Neural cell (in vitro differentiated cells): ENCODE results near the gene JMJD1C. TPM values are rescaled to one million over a fixed set of nuclear protein-coding genes. Genes with fewer than 3 reads are reported as not detected.

Experiments used
- H2AFZ ChIP-seq: fragments of 200-600, 300-800 bp; sonication (generic), shearing (Covaris generic); 2 replicates; pipeline ENCODE4 v1.6.0; 2014; ENCODE audit warnings: low read depth, mild to moderate bottlenecking, antibody characterized with exemption, low read length, moderate library complexity
- H3F3A ChIP-seq: fragments of 200-600 bp; shearing (Covaris generic); 2 replicates; pipeline ENCODE4 v1.6.1; 2016; ENCODE audit warnings: mild to moderate bottlenecking, moderate library complexity, mixed read lengths, antibody characterized with exemption, low read length; ENCODE audit not compliant: insufficient read depth, poor library complexity, severe bottlenecking
- H3K27ac ChIP-seq: fragments of 200-600, 300-800 bp; sonication (generic), shearing (Covaris generic); 2 replicates; pipeline ENCODE4 v1.5.1; 2014; ENCODE audit warnings: mild to moderate bottlenecking, low read length, moderate library complexity
- H3K27me3 ChIP-seq: fragments of 300-800, 200-600 bp; sonication (generic), shearing (Covaris generic); 2 replicates; pipeline ENCODE4 v1.6.0; 2014; ENCODE audit warnings: mild to moderate bottlenecking, low read depth, low read length, moderate library complexity; ENCODE audit not compliant: insufficient read depth
- H3K36me3 ChIP-seq: fragments of 300-800, 200-600 bp; sonication (generic), shearing (Covaris generic); 2 replicates; pipeline ENCODE4 v1.5.1; 2014; ENCODE audit warnings: mild to moderate bottlenecking, antibody characterized with exemption, low read length, moderate library complexity; ENCODE audit not compliant: insufficient read depth
- H3K4me2 ChIP-seq: fragments of 300-800, 200-600 bp; sonication (generic), shearing (Covaris generic); 2 replicates; pipeline ENCODE4 v1.6.0; 2014; ENCODE audit warnings: mild to moderate bottlenecking, low read length
- H3K4me3 ChIP-seq: fragments of 300-800, 200-600 bp; sonication (generic), shearing (Covaris generic); 2 replicates; pipeline ENCODE4 v1.5.1; 2014; ENCODE audit warnings: mild to moderate bottlenecking, low read length, moderate library complexity
- H3K79me2 ChIP-seq: fragments of 200-600 bp; shearing (Covaris generic); replicated peaks from 2 replicates; pipeline ENCODE4 v1.6.0; 2014; ENCODE audit warnings: mild to moderate bottlenecking, low read length, moderate library complexity; ENCODE audit not compliant: insufficient read depth
- H3K9ac ChIP-seq: fragments of 300-800, 200-600 bp; sonication (generic), shearing (Covaris generic); 2 replicates; pipeline ENCODE4 v1.6.1; 2016; ENCODE audit warnings: mild to moderate bottlenecking, low read length, mixed read lengths
- H3K9me2 ChIP-seq: fragments of 200-600 bp; shearing (Covaris generic); 2 replicates; pipeline ENCODE4 v1.6.1; 2016; ENCODE audit warnings: mild to moderate bottlenecking, low read length, mixed read lengths; ENCODE audit not compliant: insufficient read depth
- H3K9me3 ChIP-seq: fragments of 200-600, 300-800 bp; sonication (generic), shearing (Covaris generic); 2 replicates; pipeline ENCODE4 v1.6.1; 2016; ENCODE audit warnings: mild to moderate bottlenecking, mixed run types, low read length, moderate library complexity, mixed read lengths
- H4K20me1 ChIP-seq: fragments of 200-600 bp; shearing (Covaris generic); 2 replicates; pipeline ENCODE4 v1.6.1; 2016; ENCODE audit warnings: mild to moderate bottlenecking, mixed run types; ENCODE audit not compliant: insufficient read depth
- CTCF ChIP-seq: fragments of 450-650 bp; IDR thresholded peaks from 2 replicates; pipeline ENCODE4 v1.5.1; 2014; ENCODE audit warnings: antibody characterized with exemption, mild to moderate bottlenecking, moderate library complexity; ENCODE audit not compliant: poor library complexity, severe bottlenecking
- EP300 ChIP-seq: fragments of 450-650 bp; conservative IDR thresholded peaks from 2 replicates; pipeline ENCODE4 v1.6.1; 2014; ENCODE audit warnings: antibody characterized with exemption, mild to moderate bottlenecking, moderate library complexity; ENCODE audit not compliant: poor library complexity, severe bottlenecking
- EZH2 ChIP-seq: fragments of 200-600, 300-800 bp; shearing (Covaris generic), sonication (generic); IDR thresholded peaks from 2 replicates; pipeline ENCODE4 v1.6.1; 2014; ENCODE audit warnings: antibody characterized with exemption, low read length, borderline replicate concordance, mild to moderate bottlenecking; ENCODE audit not compliant: insufficient read depth, poor library complexity, severe bottlenecking
- MXI1 ChIP-seq: fragments of 450-650 bp; conservative IDR thresholded peaks from 2 replicates; pipeline ENCODE4 v1.6.1; 2014; ENCODE audit warnings: antibody characterized with exemption, mild to moderate bottlenecking; ENCODE audit not compliant: poor library complexity, severe bottlenecking
- POLR2AphosphoS5 ChIP-seq: IDR thresholded peaks from 2 replicates; pipeline ENCODE4 v1.6.1; 2012
- RAD21 ChIP-seq: fragments of 450-650 bp; conservative IDR thresholded peaks from 2 replicates; pipeline ENCODE4 v1.6.1; 2014; ENCODE audit warnings: antibody characterized with exemption, mild to moderate bottlenecking, moderate library complexity
- REST ChIP-seq: IDR thresholded peaks from 2 replicates; pipeline ENCODE4 v1.6.1; 2012; ENCODE audit warnings: borderline replicate concordance
- SMC3 ChIP-seq: fragments of 450-650 bp; conservative IDR thresholded peaks from 2 replicates; pipeline ENCODE4 v1.6.1; 2014; ENCODE audit warnings: antibody characterized with exemption, mild to moderate bottlenecking, moderate library complexity; ENCODE audit not compliant: poor library complexity
- TAF1 ChIP-seq: IDR thresholded peaks from 2 replicates; pipeline ENCODE4 v1.6.1; 2012; ENCODE audit warnings: low read depth
- polyA plus RNA-seq: library from polyadenylated mRNA; depleted of rRNA; stranded (reverse); fragments of >200 nt; gene quantifications from 2 replicates; pipeline ENCODE4 v1.2.3, GENCODE V29; 2014

The JMJD1C gene
- polyA plus RNA-seq, 1 donor from 2014 or later: 108 TPM

GRCh38 chr10:63424576-63424975 lies 41.2 kb downstream of the JMJD1C start:
- Histone ChIP-seq H4K20me1 (peaks cover 2% of the 10 kb centered on the region), H3K4me2 (no peak overlapping the region), H3K9ac (no peak overlapping the region), H3K9me3 (no peaks in the 10 kb centered on the region), H3K27me3 (no peaks in the 10 kb centered on the region), H3K27ac (no peak overlapping the region), H3K9me2 (no peaks in the 10 kb centered on the region), H3K36me3 (no peaks in the 10 kb centered on the region), H3K79me2 (peaks cover 44% of the 10 kb centered on the region), H3F3A (no peaks in the 10 kb centered on the region), H2AFZ (no peak overlapping the region), H3K4me3 (no peak overlapping the region)
- no peak for TF ChIP-seq POLR2AphosphoS5

GRCh38 chr10:63423494-63423893 lies 42.3 kb downstream of the JMJD1C start:
- H3K9me3 ChIP-seq: no peaks in the 10 kb centered on the region
- no peaks in the 10 kb centered on the region for H3K36me3 ChIP-seq
- H3F3A ChIP-seq: no peaks in the 10 kb centered on the region
- no peak overlapping the region for H3K9ac ChIP-seq
- peaks cover 40% of the 10 kb centered on the region for H3K79me2 ChIP-seq
- peaks cover 2% of the 10 kb centered on the region for H4K20me1 ChIP-seq
- no peak overlapping the region for H3K27ac ChIP-seq
- H3K4me2 ChIP-seq: no peak overlapping the region
- H3K9me2 ChIP-seq: no peaks in the 10 kb centered on the region
- no peaks in the 10 kb centered on the region for H3K27me3 ChIP-seq
- no peak overlapping the region for H3K4me3 ChIP-seq
- H2AFZ ChIP-seq: no peak overlapping the region
- TF ChIP-seq REST: no peak
- TF ChIP-seq CTCF: no peak
- TF ChIP-seq EZH2: no peak
- no peak for TF ChIP-seq TAF1
- no peak for TF ChIP-seq RAD21
- TF ChIP-seq POLR2AphosphoS5: no peak
- TF ChIP-seq SMC3: no peak
- no peak for TF ChIP-seq EP300
- no peak for TF ChIP-seq MXI1

GRCh38 chr10:63421591-63421990 lies 44.2 kb downstream of the JMJD1C start:
- Histone ChIP-seq H3K79me2 (peaks cover 41% of the 10 kb centered on the region), H3F3A (no peaks in the 10 kb centered on the region)

More at GRCh38 chr10:63421591-63421990, 44.2 kb downstream of the JMJD1C start:
- H3K4me2 ChIP-seq: no peak overlapping the region
- no peaks in the 10 kb centered on the region for H3K9me3 ChIP-seq
- no peaks in the 10 kb centered on the region for H3K27me3 ChIP-seq
- H3K9ac ChIP-seq: no peak overlapping the region
- no peak overlapping the region for H3K4me3 ChIP-seq
- no peak overlapping the region for H3K27ac ChIP-seq
- H3K9me2 ChIP-seq: no peaks in the 10 kb centered on the region
- TF ChIP-seq REST: no peak
- no peak for TF ChIP-seq EZH2
- TF ChIP-seq EP300: no peak
- no peak for TF ChIP-seq SMC3
- no peak for TF ChIP-seq TAF1
- TF ChIP-seq MXI1: no peak
- H3K36me3 ChIP-seq: no peaks in the 10 kb centered on the region
- H4K20me1 ChIP-seq: peaks cover 2% of the 10 kb centered on the region
- H2AFZ ChIP-seq: no peak overlapping the region
